HepG2 (cell line): ENCODE results near the gene PAPOLB. TPM values are rescaled to one million over a fixed set of nuclear protein-coding genes. Genes with fewer than 3 reads are reported as not detected.

Source experiments
- ATAC-seq: fragments of 200-7000 bp; cut with Tn5 transposase; 3 replicates; pipeline ENCODE4 v1.9.1; 2020; ENCODE audit warnings: mild to moderate bottlenecking, moderate library complexity
- BruUV-seq: library from RNA; stranded (reverse); fragments of 400-500 nt; replicated peaks from 2 replicates; lab custom pipeline; 2021; lab: Mats Ljungman, UMichigan
- CTCF ChIA-PET: fragments of 300-600 bp; formaldehyde crosslinking; extraction: SDS; loops from one replicate; lab custom pipeline; 2021; ENCODE audit warnings: low total read pairs, inconsistent platforms, low intra/inter-chr PET ratio; lab: Yijun Ruan, JAX
- POLR2A ChIA-PET: fragments of 350-600 bp; sonication (Branson Sonifier 250); formaldehyde crosslinking; loops from one replicate; lab custom pipeline; 2020; ENCODE audit warnings: antibody characterized with exemption, inconsistent platforms; lab: Yijun Ruan, JAX
- DNase-seq: peaks from one replicate; pipeline ENCODE4 v3.0.0-alpha.2; 2015; ENCODE audit warnings: low spot score
- FAIRE-seq: peaks from 3 replicates; lab custom pipeline; 2011; peaks lifted over from hg19 to GRCh38; lab: Jason Lieb, UNC
- H2AFZ ChIP-seq: one replicate; pipeline ENCODE4 v1.6.1; 2011; ENCODE audit warnings: low read length, inconsistent platforms
- H3K27ac ChIP-seq: fragments of 300-600 bp; 3 replicates; pipeline ENCODE4 v1.8.0; 2011; ENCODE audit warnings: mixed run types, mild to moderate bottlenecking, mixed read lengths, low read length, inconsistent platforms; ENCODE audit not compliant: insufficient read depth; ENCODE audit errors: extremely low read length
- H3K27me3 ChIP-seq, 2 experiments: fragments of 200-600 bp in 1 of 2; 2 replicates in 1 of 2; 3 replicates in 1 of 2; pipeline versions ENCODE4 v1.6.0 to v1.8.0; 2011; ENCODE audit warnings: low read length in 2 of 2, mild to moderate bottlenecking in 2 of 2, moderate library complexity in 2 of 2, inconsistent platforms in 1 of 2; ENCODE audit not compliant: insufficient read depth in 2 of 2, control insufficient read depth in 1 of 2
- H3K36me3 ChIP-seq, 2 experiments: fragments of 200-600 bp in 1 of 2; replicated peaks in 1 of 2; 2 replicates in 1 of 2; 3 replicates in 1 of 2; pipeline versions ENCODE4 v1.5.1 to v1.8.0; 2011; ENCODE audit warnings: low read length in 2 of 2, inconsistent platforms in 1 of 2; ENCODE audit not compliant: insufficient read depth in 2 of 2, control insufficient read depth in 1 of 2
- H3K4me1 ChIP-seq: 2 replicates; pipeline ENCODE4 v1.5.1; 2012; ENCODE audit warnings: low read length, inconsistent platforms; ENCODE audit not compliant: insufficient read depth
- H3K4me2 ChIP-seq: 2 replicates; pipeline ENCODE4 v1.6.0; 2011; ENCODE audit warnings: low read depth, low read length, inconsistent platforms
- H3K4me3 ChIP-seq, 3 experiments: fragments of 200-600 bp in 1 of 3; sonication (generic), shearing (Covaris generic) in 1 of 3; replicated peaks in 1 of 3; 2 replicates each; pipeline ENCODE4 v1.5.1; 2011 to 2016; ENCODE audit warnings: low read length in 3 of 3, inconsistent platforms in 2 of 3, low read depth in 2 of 3, mild to moderate bottlenecking in 2 of 3, control low read depth in 1 of 3, mixed read lengths in 1 of 3; ENCODE audit not compliant: insufficient read depth in 1 of 3
- H3K79me2 ChIP-seq: one replicate; pipeline ENCODE4 v1.6.1; 2011; ENCODE audit warnings: low read length, inconsistent platforms; ENCODE audit not compliant: insufficient read depth
- H3K9ac ChIP-seq: 2 replicates; pipeline ENCODE4 v1.6.0; 2011; ENCODE audit warnings: mild to moderate bottlenecking, low read depth, low read length, inconsistent platforms; ENCODE audit not compliant: insufficient read depth
- H3K9me3 ChIP-seq: 2 replicates; pipeline ENCODE4 v1.5.1; 2012; ENCODE audit warnings: mild to moderate bottlenecking, low read length
- H4K20me1 ChIP-seq: 2 replicates; pipeline ENCODE4 v1.6.0; 2011; ENCODE audit warnings: inconsistent platforms, mild to moderate bottlenecking, low read length, moderate library complexity; ENCODE audit not compliant: insufficient read depth
- IKZF4 ChIP-seq: sonication (generic); formaldehyde crosslinking; IDR thresholded peaks from 2 replicates; pipeline ENCODE4 v1.5.1; 2020; ENCODE audit warnings: borderline replicate concordance, mild to moderate bottlenecking, low read depth, missing genetic modification reagents; ENCODE audit errors: not compliant biosample characterization
- NONO ChIP-seq, 2 experiments: fragments of 450-650 bp in 1 of 2; sonication (generic) in 1 of 2; formaldehyde crosslinking in 1 of 2; IDR thresholded peaks in 1 of 2; conservative IDR thresholded peaks in 1 of 2; 2 replicates each; pipeline versions ENCODE4 v1.6.1 to v1.8.0; 2017 to 2022; ENCODE audit warnings: mild to moderate bottlenecking in 1 of 2, missing genetic modification reagents in 1 of 2, moderate library complexity in 1 of 2
- U2AF1 ChIP-seq: fragments of 200-400 bp; formaldehyde crosslinking; optimal IDR thresholded peaks from 2 replicates; pipeline ENCODE3; 2017; ENCODE audit warnings: mild to moderate bottlenecking, low read depth, low read length
- ZNF205 ChIP-seq: IDR thresholded peaks from 2 replicates; pipeline ENCODE4 v1.6.1; 2018; ENCODE audit warnings: missing biosample characterization, missing genetic modification reagents
- ZNF337 ChIP-seq: sonication (generic); formaldehyde crosslinking; IDR thresholded peaks from 2 replicates; pipeline ENCODE4 v1.5.1; 2020; ENCODE audit warnings: missing genetic modification reagents, low read depth, mild to moderate bottlenecking, borderline replicate concordance
- ZNF432 ChIP-seq: sonication (generic); formaldehyde crosslinking; IDR thresholded peaks from 2 replicates; pipeline ENCODE4 v1.5.0; 2020; ENCODE audit warnings: missing genetic modification reagents, mild to moderate bottlenecking, borderline replicate concordance
- WGBS: methylation state at CpG from one replicate; pipeline ENCODE4 v1.1.6; 2017; ENCODE audit warnings: low lambda C conversion rate; 5-methylcytosine and 5-hydroxymethylcytosine counted together
- in situ Hi-C: cut with HindIII; loops from 2 replicates; pipeline ENCODE4 v1.10.0; 2017; ENCODE audit warnings: low pct_unique_long_range_greater_than_20kb; ENCODE audit not compliant: extremely low pct_ligation_motif_present
- intact Hi-C: fragments of 100-400 bp; cut with micrococcal nuclease; formaldehyde crosslinking; loops from one replicate; pipeline ENCODE4 v1.10.0; 2022; ENCODE audit not compliant: unreplicated experiment
- polyA plus RNA-seq, 8 experiments: library from polyadenylated mRNA; depleted of rRNA in 3 of 8; stranded (reverse) in 7 of 8; unstranded in 1 of 8; fragments of >200 nt; fragmentation: Illumina TruSeq in 4 of 8; extraction: Trizol in 4 of 8; gene quantifications; 2 replicates each; pipeline versions ENCODE4 v1.2.1 to v1.2.3, GENCODE V29; 2011 to 2016; ENCODE audit warnings: low read depth in 4 of 8, missing spikeins in 1 of 8, mixed read lengths in 1 of 8; ENCODE audit not compliant: insufficient read depth in 1 of 8
- total RNA-seq, 5 experiments: library from RNA; depleted of rRNA; stranded (reverse); fragments of >200 nt; fragmentation: Illumina TruSeq; extraction: Trizol; gene quantifications; 2 replicates each; pipeline ENCODE4 v1.2.3, GENCODE V29; 2016; ENCODE audit warnings: low read depth in 1 of 5
- TF ChIP-seq, protein P1 (sequence below): sonication (generic); formaldehyde crosslinking; IDR thresholded peaks from 2 replicates; pipeline ENCODE4 v1.5.0; 2020; ENCODE audit warnings: mild to moderate bottlenecking, missing genetic modification reagents
- TF ChIP-seq, protein P2 (sequence below): sonication (generic); formaldehyde crosslinking; IDR thresholded peaks from 2 replicates; pipeline ENCODE4 v1.5.0; 2020; ENCODE audit warnings: mild to moderate bottlenecking, missing genetic modification reagents
- TF ChIP-seq, protein P3 (sequence below): sonication (generic); formaldehyde crosslinking; IDR thresholded peaks from 2 replicates; pipeline ENCODE4 v1.5.0; 2020; ENCODE audit warnings: mild to moderate bottlenecking, missing genetic modification reagents, borderline replicate concordance
- TF ChIP-seq, protein P4 (sequence below): sonication (generic); formaldehyde crosslinking; IDR thresholded peaks from 2 replicates; pipeline ENCODE4 v1.9.0; 2021; ENCODE audit warnings: missing genetic modification reagents, borderline replicate concordance

The PAPOLB gene
- total and polyA plus RNA-seq, 2 of the 13 experiments (the other 11 are each of a cell fraction or from before 2014, with no cell fraction given): not detected

DNA sequence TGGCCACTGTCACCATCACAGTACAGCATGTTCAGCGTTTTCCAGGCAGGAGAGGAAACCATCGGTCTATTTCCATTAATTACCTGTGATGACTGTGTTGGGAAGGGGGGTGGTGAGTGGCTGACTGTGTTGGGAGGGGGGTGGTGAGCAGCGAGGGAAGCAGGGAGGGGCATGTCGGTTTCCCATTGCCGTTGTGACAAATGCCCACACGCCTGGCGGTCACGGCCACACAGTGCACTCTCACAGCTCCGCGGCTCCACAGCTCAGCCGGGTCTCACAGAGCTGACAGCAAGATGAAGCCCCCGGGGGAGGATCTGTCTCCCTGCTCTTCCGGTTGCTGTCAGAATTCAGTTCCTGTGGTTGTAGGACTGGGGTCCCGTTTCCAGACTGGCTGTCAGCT is 47.4 kb downstream of the PAPOLB start:
- ATAC-seq (peak; percentile 17; the same call in 1 of the 3 replicates), FAIRE-seq (no peak), DNase-seq (no peak)
- ChIA-PET CTCF (no interaction called here), POLR2A (no interaction called here)
- no peaks in the 10 kb centered on the region for H3K36me3 ChIP-seq
- H3K9ac ChIP-seq: no peak overlapping the region
- TF ChIP-seq IKZF4 (CRISPR knock-in tag) (no peak), NONO (IDR thresholded peaks at IDR 0.05) (no peak), NONO (CRISPR knock-in tag; conservative IDR thresholded peaks at IDR 0.05) (no peak), ZNF432 (CRISPR knock-in tag) (no peak), ZNF205 (CRISPR knock-in tag) (no peak), U2AF1 (no peak), ZNF337 (no peak)
- TF ChIP-seq, protein P1, sequence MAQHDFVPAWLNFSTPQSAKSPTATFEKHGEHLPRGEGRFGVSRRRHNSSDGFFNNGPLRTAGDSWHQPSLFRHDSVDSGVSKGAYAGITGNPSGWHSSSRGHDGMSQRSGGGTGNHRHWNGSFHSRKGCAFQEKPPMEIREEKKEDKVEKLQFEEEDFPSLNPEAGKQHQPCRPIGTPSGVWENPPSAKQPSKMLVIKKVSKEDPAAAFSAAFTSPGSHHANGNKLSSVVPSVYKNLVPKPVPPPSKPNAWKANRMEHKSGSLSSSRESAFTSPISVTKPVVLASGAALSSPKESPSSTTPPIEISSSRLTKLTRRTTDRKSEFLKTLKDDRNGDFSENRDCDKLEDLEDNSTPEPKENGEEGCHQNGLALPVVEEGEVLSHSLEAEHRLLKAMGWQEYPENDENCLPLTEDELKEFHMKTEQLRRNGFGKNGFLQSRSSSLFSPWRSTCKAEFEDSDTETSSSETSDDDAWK (CRISPR knock-in tag): no peak
- TF ChIP-seq, protein P2, sequence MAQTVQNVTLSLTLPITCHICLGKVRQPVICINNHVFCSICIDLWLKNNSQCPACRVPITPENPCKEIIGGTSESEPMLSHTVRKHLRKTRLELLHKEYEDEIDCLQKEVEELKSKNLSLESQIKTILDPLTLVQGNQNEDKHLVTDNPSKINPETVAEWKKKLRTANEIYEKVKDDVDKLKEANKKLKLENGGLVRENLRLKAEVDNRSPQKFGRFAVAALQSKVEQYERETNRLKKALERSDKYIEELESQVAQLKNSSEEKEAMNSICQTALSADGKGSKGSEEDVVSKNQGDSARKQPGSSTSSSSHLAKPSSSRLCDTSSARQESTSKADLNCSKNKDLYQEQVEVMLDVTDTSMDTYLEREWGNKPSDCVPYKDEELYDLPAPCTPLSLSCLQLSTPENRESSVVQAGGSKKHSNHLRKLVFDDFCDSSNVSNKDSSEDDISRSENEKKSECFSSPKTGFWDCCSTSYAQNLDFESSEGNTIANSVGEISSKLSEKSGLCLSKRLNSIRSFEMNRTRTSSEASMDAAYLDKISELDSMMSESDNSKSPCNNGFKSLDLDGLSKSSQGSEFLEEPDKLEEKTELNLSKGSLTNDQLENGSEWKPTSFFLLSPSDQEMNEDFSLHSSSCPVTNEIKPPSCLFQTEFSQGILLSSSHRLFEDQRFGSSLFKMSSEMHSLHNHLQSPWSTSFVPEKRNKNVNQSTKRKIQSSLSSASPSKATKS: no peak
- TF ChIP-seq, protein P3, sequence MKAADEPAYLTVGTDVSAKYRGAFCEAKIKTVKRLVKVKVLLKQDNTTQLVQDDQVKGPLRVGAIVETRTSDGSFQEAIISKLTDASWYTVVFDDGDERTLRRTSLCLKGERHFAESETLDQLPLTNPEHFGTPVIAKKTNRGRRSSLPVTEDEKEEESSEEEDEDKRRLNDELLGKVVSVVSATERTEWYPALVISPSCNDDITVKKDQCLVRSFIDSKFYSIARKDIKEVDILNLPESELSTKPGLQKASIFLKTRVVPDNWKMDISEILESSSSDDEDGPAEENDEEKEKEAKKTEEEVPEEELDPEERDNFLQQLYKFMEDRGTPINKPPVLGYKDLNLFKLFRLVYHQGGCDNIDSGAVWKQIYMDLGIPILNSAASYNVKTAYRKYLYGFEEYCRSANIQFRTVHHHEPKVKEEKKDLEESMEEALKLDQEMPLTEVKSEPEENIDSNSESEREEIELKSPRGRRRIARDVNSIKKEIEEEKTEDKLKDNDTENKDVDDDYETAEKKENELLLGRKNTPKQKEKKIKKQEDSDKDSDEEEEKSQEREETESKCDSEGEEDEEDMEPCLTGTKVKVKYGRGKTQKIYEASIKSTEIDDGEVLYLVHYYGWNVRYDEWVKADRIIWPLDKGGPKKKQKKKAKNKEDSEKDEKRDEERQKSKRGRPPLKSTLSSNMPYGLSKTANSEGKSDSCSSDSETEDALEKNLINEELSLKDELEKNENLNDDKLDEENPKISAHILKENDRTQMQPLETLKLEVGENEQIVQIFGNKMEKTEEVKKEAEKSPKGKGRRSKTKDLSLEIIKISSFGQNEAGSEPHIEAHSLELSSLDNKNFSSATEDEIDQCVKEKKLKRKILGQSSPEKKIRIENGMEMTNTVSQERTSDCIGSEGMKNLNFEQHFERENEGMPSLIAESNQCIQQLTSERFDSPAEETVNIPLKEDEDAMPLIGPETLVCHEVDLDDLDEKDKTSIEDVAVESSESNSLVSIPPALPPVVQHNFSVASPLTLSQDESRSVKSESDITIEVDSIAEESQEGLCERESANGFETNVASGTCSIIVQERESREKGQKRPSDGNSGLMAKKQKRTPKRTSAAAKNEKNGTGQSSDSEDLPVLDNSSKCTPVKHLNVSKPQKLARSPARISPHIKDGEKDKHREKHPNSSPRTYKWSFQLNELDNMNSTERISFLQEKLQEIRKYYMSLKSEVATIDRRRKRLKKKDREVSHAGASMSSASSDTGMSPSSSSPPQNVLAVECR (CRISPR knock-in tag): no peak
- TF ChIP-seq, protein P4, sequence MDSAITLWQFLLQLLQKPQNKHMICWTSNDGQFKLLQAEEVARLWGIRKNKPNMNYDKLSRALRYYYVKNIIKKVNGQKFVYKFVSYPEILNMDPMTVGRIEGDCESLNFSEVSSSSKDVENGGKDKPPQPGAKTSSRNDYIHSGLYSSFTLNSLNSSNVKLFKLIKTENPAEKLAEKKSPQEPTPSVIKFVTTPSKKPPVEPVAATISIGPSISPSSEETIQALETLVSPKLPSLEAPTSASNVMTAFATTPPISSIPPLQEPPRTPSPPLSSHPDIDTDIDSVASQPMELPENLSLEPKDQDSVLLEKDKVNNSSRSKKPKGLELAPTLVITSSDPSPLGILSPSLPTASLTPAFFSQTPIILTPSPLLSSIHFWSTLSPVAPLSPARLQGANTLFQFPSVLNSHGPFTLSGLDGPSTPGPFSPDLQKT (CRISPR knock-in tag): no peak
- no peak overlapping the region for H2AFZ ChIP-seq
- H3K4me1 ChIP-seq: peaks cover 7% of the 10 kb centered on the region; the same call in 1 of the 2 replicates
- no peaks in the 10 kb centered on the region for H3K9me3 ChIP-seq
- H3K27me3 ChIP-seq: peaks cover 11 to 56% of the 10 kb centered on the region in 2 experiments
- intact Hi-C loops: no loop called here
- in situ Hi-C loops: no loop called here
- no peak overlapping the region for H3K4me2 ChIP-seq
- H4K20me1 ChIP-seq: no peaks in the 10 kb centered on the region
- H3K79me2 ChIP-seq: no peaks in the 10 kb centered on the region
- H3K4me3 ChIP-seq: no peak overlapping the region
- no TSS peak for BruUV-seq
- 42% methylated on average over 8 of the region's 14 CpGs for WGBS
- no peak overlapping the region for H3K27ac ChIP-seq
